HEK293 (cell line): ENCODE results near the gene DCAF6.

ENCODE experiments used
- CTCF ChIP-seq: fragments of 450-650 bp; formaldehyde crosslinking; IDR thresholded peaks from 2 replicates; pipeline ENCODE4 v1.5.1; 2016; ENCODE audit warnings: missing biosample characterization, missing genetic modification characterization
- KLF10 ChIP-seq: fragments of 450-650 bp; IDR thresholded peaks from 2 replicates; pipeline ENCODE4 v1.5.1; 2018; ENCODE audit warnings: missing biosample characterization, mild to moderate bottlenecking, missing genetic modification characterization
- ZNF169 ChIP-seq: fragments of 450-650 bp; formaldehyde crosslinking; IDR thresholded peaks from 2 replicates; pipeline ENCODE4 v1.5.1; 2016; ENCODE audit warnings: missing biosample characterization, missing genetic modification characterization
- ZNF596 ChIP-seq: fragments of 450-650 bp; IDR thresholded peaks from 2 replicates; pipeline ENCODE4 v1.5.0; 2018; ENCODE audit warnings: missing biosample characterization, mild to moderate bottlenecking, missing genetic modification characterization, moderate library complexity
- ZSCAN30 ChIP-seq: fragments of 450-650 bp; IDR thresholded peaks from 2 replicates; pipeline ENCODE4 v1.5.1; 2018; ENCODE audit warnings: missing biosample characterization, mild to moderate bottlenecking, missing genetic modification characterization, moderate library complexity
- TF ChIP-seq, protein P1 (sequence below): fragments of 450-650 bp; formaldehyde crosslinking; IDR thresholded peaks from 2 replicates; pipeline ENCODE4 v1.5.1; 2016; ENCODE audit warnings: missing biosample characterization, missing genetic modification characterization

DNA sequence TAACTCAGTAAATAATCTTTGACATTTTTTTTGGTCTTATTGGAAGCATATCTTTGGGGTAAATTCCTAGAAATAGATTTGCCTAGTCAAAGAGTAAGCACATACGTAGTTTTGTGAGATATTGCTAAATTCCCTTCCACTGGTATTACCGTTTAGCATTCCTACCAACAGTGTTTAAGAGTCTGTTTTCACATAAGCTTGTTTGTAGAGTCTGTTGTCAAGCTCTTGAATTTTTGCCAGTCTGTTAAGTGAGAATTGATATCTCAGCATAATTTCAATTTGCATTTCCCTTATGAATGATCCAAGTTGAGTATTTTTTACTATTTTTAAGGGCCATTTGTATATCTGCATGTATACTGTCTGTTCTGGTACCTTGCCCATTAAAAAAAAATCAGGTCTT lies 37.3 kb downstream of the DCAF6 start:
- no peak for TF ChIP-seq ZNF169
- TF ChIP-seq KLF10 (tag by site-specific recombination) = no peak
- TF ChIP-seq, protein P1, sequence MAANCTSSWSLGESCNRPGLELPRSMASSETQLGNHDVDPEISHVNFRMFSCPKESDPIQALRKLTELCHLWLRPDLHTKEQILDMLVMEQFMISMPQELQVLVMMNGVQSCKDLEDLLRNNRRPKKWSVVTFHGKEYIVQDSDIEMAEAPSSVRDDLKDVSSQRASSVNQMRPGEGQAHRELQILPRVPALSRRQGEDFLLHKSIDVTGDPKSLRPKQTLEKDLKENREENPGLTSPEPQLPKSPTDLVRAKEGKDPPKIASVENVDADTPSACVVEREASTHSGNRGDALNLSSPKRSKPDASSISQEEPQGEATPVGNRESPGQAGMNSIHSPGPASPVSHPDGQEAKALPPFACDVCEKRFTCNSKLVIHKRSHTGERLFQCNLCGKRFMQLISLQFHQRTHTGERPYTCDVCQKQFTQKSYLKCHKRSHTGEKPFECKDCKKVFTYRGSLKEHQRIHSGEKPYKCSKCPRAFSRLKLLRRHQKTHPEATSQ (tag by site-specific recombination) = no peak
- no peak for TF ChIP-seq ZSCAN30 (tag by site-specific recombination)
- no peak for TF ChIP-seq ZNF596
- TF ChIP-seq CTCF (tag by site-specific recombination) = no peak
